MM.1S (cell line): ENCODE measurements around the gene ACOT12.
"Not testable (repeated sequence)": the region's sequence is repeated elsewhere in the genome, so short reads cannot be mapped to it uniquely, and the experiment has no call there.

Experiments used
- DNase-seq: peaks from one replicate; pipeline ENCODE4 v3.0.0-alpha.2; 2015
- H2AFZ ChIP-seq: fragments of 300-600 bp; sonication (generic); 2 replicates; pipeline ENCODE4 v1.6.0; 2016; ENCODE audit warnings: antibody characterized with exemption, low read length
- H3F3A ChIP-seq: fragments of 300-600 bp; sonication (generic); 2 replicates; pipeline ENCODE4 v1.6.1; 2016; ENCODE audit warnings: mild to moderate bottlenecking, antibody characterized with exemption, low read length, moderate library complexity, mixed read lengths; ENCODE audit not compliant: insufficient read depth
- H3K27ac ChIP-seq: fragments of 300-600 bp; sonication (generic); 2 replicates; pipeline ENCODE4 v1.5.1; 2016; ENCODE audit warnings: mild to moderate bottlenecking, low read length
- H3K27me3 ChIP-seq: fragments of 300-600 bp; sonication (generic); replicated peaks from 2 replicates; pipeline ENCODE4 v1.6.0; 2016; ENCODE audit warnings: low read length; ENCODE audit not compliant: insufficient read depth
- H3K36me3 ChIP-seq: fragments of 300-600 bp; sonication (generic); replicated peaks from 2 replicates; pipeline ENCODE4 v1.6.1; 2016; ENCODE audit warnings: mild to moderate bottlenecking, low read length, mixed read lengths; ENCODE audit not compliant: insufficient read depth
- H3K4me1 ChIP-seq: fragments of 300-600 bp; sonication (generic); 2 replicates; pipeline ENCODE4 v1.6.1; 2016; ENCODE audit warnings: low read length, mixed read lengths
- H3K4me2 ChIP-seq: fragments of 300-600 bp; sonication (generic); 2 replicates; pipeline ENCODE4 v1.6.0; 2016; ENCODE audit warnings: low read depth, low read length
- H3K4me3 ChIP-seq: fragments of 300-600 bp; sonication (generic); 2 replicates; pipeline ENCODE4 v1.5.1; 2016; ENCODE audit warnings: low read length, mixed read lengths
- H3K79me2 ChIP-seq: fragments of 300-600 bp; sonication (generic); 2 replicates; pipeline ENCODE4 v1.6.1; 2016; ENCODE audit warnings: mixed run types, low read length, mixed read lengths
- H3K9ac ChIP-seq: fragments of 300-600 bp; sonication (generic); 2 replicates; pipeline ENCODE4 v1.6.1; 2016; ENCODE audit warnings: low read length, mixed read lengths
- H3K9me2 ChIP-seq: fragments of 300-600 bp; sonication (generic); replicated peaks from 2 replicates; pipeline ENCODE4 v1.6.1; 2016; ENCODE audit warnings: mild to moderate bottlenecking, low read length, mixed read lengths; ENCODE audit not compliant: insufficient read depth
- H3K9me3 ChIP-seq: fragments of 300-600 bp; sonication (generic); replicated peaks from 2 replicates; pipeline ENCODE4 v1.6.1; 2016; ENCODE audit warnings: mild to moderate bottlenecking, low read length, mixed read lengths; ENCODE audit not compliant: insufficient read depth
- H4K20me1 ChIP-seq: fragments of 300-600 bp; sonication (generic); 2 replicates; pipeline ENCODE4 v1.6.1; 2016; ENCODE audit warnings: mild to moderate bottlenecking, low read length, moderate library complexity, mixed read lengths; ENCODE audit not compliant: insufficient read depth
- EZH2 ChIP-seq: fragments of 300-600 bp; sonication (generic); optimal IDR thresholded peaks from 2 replicates; pipeline ENCODE3; 2017; ENCODE audit warnings: low read depth, mild to moderate bottlenecking, antibody characterized with exemption, low read length, mixed read lengths
- EZH2phosphoT487 ChIP-seq: fragments of 300-600 bp; sonication (generic); IDR thresholded peaks from 2 replicates; pipeline ENCODE4 v1.6.1; 2018; ENCODE audit warnings: antibody characterized with exemption, low read length
- TF ChIP-seq, protein P1 (sequence below): fragments of 300-600 bp; sonication (generic); IDR thresholded peaks from 2 replicates; pipeline ENCODE4 v1.5.1; 2016; ENCODE audit warnings: antibody characterized with exemption, low read length, mixed read lengths

Gene ACOT12

GRCh38 chr5:81345411-81346003 is 48.4 kb downstream of the ACOT12 start:
- Histone ChIP-seq H3K9me2 (no peaks in the 10 kb centered on the region), H3K4me2 (no peak overlapping the region), H4K20me1 (no peaks in the 10 kb centered on the region), H3F3A (no peaks in the 10 kb centered on the region), H2AFZ (no peak overlapping the region), H3K36me3 (no peaks in the 10 kb centered on the region), H3K4me1 (no peaks in the 10 kb centered on the region), H3K9me3 (no peaks in the 10 kb centered on the region), H3K27ac (no peak overlapping the region), H3K27me3 (no peaks in the 10 kb centered on the region), H3K79me2 (no peaks in the 10 kb centered on the region), H3K4me3 (no peak overlapping the region), H3K9ac (no peak overlapping the region)
- no peak for DNase-seq
- TF ChIP-seq EZH2 (no peak), EZH2phosphoT487 (no peak)
- TF ChIP-seq, protein P1, sequence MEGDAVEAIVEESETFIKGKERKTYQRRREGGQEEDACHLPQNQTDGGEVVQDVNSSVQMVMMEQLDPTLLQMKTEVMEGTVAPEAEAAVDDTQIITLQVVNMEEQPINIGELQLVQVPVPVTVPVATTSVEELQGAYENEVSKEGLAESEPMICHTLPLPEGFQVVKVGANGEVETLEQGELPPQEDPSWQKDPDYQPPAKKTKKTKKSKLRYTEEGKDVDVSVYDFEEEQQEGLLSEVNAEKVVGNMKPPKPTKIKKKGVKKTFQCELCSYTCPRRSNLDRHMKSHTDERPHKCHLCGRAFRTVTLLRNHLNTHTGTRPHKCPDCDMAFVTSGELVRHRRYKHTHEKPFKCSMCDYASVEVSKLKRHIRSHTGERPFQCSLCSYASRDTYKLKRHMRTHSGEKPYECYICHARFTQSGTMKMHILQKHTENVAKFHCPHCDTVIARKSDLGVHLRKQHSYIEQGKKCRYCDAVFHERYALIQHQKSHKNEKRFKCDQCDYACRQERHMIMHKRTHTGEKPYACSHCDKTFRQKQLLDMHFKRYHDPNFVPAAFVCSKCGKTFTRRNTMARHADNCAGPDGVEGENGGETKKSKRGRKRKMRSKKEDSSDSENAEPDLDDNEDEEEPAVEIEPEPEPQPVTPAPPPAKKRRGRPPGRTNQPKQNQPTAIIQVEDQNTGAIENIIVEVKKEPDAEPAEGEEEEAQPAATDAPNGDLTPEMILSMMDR: no peak

- no peak overlapping the region for H3K27ac ChIP-seq
- no peak overlapping the region for H3K4me3 ChIP-seq
- DNase-seq: no peak
- no peak overlapping the region for H3K4me2 ChIP-seq
- no peaks in the 10 kb centered on the region for H4K20me1 ChIP-seq
- no peaks in the 10 kb centered on the region for H3K79me2 ChIP-seq
- no peaks in the 10 kb centered on the region for H3F3A ChIP-seq
- H3K4me1 ChIP-seq: no peaks in the 10 kb centered on the region
- H3K9ac ChIP-seq: no peak overlapping the region
- H3K36me3 ChIP-seq: no peaks in the 10 kb centered on the region
- H3K27me3 ChIP-seq: no peaks in the 10 kb centered on the region
- no peak overlapping the region for H2AFZ ChIP-seq
- H3K9me3 ChIP-seq: no peaks in the 10 kb centered on the region
- no peaks in the 10 kb centered on the region for H3K9me2 ChIP-seq
- no peak for TF ChIP-seq EZH2phosphoT487
- TF ChIP-seq, protein P1: no peak
- TF ChIP-seq EZH2: no peak
These were observed 49.2 kb downstream of the ACOT12 start for GRCh38 chr5:81344736-81345135.

- DNase-seq, H2AFZ ChIP-seq, H3K9ac ChIP-seq, H3F3A ChIP-seq, H3K9me2 ChIP-seq, H3K9me3 ChIP-seq, H3K36me3 ChIP-seq, H4K20me1 ChIP-seq, H3K4me3 ChIP-seq, H3K4me1 ChIP-seq, H3K4me2 ChIP-seq, H3K79me2 ChIP-seq, H3K27ac ChIP-seq, H3K27me3 ChIP-seq: not testable (repeated sequence)
These were observed 55.7 kb downstream of the ACOT12 start for GRCh38 chr5:81338213-81338612.

GRCh38 chr5:81337803-81338202 is 56.1 kb downstream of the ACOT12 start:
- H3K27ac ChIP-seq: no peak overlapping the region
- no peak overlapping the region for H3K9ac ChIP-seq
- no peak for DNase-seq
- no peaks in the 10 kb centered on the region for H3F3A ChIP-seq
- no peak overlapping the region for H2AFZ ChIP-seq
- H3K4me1 ChIP-seq: no peaks in the 10 kb centered on the region
- H3K9me2 ChIP-seq: no peaks in the 10 kb centered on the region
- no peaks in the 10 kb centered on the region for H4K20me1 ChIP-seq
- no peak overlapping the region for H3K4me3 ChIP-seq
- no peaks in the 10 kb centered on the region for H3K9me3 ChIP-seq
- H3K27me3 ChIP-seq: no peaks in the 10 kb centered on the region
- TF ChIP-seq EZH2: no peak
- no peak overlapping the region for H3K4me2 ChIP-seq
- no peaks in the 10 kb centered on the region for H3K36me3 ChIP-seq
- no peaks in the 10 kb centered on the region for H3K79me2 ChIP-seq
